Kidney glomerular epithelial cell (primary cell): ENCODE results near the gene ZNF423.

ENCODE experiments used
- DNase-seq: peaks from one replicate; lab custom pipeline; 2025; lab: John Stamatoyannopoulos, UW

Gene ZNF423

DNA sequence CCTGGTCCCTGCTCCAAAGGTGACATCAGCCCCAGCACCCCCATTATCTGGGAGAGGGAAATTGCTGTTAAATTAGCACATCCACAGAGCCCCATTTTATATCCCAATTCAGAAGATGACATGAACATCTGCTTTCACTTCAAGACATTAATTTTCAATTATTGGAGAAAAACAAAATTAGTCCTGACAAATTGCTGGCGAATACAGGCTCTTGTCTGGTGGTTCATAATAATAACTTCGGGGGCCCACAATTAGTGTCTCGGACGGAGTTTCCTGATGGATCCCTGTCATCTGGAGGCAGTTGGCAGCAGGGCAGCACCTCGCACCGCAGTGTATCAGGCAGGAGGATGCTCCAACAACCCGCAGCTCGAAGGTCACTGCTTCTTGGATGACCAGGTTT is 7.4 kb downstream of the ZNF423 start:
- DNase-seq: no peak

DNA sequence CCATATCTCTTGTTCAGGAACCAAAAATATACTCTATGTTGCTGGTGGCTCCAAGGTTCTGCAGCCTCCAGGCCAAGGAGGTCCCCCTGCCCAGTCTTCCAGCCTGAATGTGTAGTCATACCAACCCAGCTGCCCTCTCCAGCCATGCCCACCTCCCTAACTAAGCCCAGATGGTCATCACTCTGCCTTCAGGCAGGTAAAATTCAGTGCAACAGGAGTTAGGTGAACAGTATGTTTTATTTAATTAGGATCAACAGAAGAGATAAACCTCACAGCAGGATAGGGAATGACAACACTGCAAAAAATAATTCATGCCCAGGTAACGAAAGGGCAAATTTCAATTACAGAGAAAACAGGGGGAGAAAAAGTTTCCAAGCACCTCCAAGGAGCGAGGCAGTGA is 9.1 kb downstream of the ZNF423 start:
- DNase-seq: no peak

DNA sequence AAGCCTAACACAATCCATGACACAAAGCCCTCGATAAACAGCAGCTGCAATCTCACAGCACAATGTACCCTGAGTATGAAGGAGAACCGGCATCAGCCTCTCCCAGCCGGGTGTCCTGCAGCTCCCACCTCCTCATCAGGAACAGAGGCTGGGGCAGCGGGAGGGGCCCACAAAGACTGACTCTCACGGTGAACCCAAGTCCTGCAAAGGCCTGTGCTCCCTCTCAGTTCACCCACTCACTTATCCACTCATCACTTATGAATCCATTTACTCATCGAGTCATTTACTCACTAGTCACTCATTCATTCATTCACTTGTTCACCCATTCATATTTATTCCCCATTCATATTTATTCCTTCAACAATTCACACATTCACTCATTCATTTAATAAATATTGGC is 11.6 kb downstream of the ZNF423 start:
- DNase-seq: no peak

DNA sequence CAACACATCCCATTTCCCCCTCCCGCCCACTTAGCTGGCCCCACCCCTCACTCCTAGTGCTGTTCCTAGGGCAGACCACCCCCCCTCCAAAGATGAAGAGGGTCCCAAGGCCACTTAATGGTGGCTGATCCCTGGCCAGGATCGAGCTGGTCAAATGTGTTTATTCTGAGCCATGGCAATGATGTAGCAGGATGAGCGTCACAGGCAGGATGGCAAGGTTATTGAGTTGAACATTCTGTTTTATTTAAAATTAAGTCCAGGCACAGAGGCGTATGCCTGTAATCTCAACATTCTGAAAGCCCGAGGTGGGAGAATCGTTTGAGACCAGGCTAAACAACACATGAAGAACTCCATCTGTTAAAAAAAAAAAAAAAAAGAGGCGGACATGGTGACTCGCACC is 12.2 kb downstream of the ZNF423 start:
- no peak for DNase-seq

DNA sequence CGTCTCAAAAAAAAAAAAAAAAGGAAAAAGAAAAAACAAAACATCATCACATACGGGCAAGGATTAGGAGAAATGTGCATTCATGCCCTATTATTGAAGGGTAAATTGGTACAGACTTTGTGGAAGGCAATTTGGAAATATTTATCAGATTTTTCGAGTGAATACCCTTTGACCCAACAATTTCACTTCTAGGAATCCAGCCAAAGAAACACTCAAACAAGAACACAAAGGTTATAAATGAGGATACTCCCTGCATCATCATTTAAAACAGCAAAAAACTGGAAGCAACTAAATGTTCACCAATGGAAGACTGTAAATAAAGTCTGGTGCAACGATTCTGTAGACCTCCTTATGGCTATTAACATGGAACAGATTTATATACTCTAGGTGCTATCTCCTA is 12.9 kb downstream of the ZNF423 start:
- DNase-seq: no peak

DNA sequence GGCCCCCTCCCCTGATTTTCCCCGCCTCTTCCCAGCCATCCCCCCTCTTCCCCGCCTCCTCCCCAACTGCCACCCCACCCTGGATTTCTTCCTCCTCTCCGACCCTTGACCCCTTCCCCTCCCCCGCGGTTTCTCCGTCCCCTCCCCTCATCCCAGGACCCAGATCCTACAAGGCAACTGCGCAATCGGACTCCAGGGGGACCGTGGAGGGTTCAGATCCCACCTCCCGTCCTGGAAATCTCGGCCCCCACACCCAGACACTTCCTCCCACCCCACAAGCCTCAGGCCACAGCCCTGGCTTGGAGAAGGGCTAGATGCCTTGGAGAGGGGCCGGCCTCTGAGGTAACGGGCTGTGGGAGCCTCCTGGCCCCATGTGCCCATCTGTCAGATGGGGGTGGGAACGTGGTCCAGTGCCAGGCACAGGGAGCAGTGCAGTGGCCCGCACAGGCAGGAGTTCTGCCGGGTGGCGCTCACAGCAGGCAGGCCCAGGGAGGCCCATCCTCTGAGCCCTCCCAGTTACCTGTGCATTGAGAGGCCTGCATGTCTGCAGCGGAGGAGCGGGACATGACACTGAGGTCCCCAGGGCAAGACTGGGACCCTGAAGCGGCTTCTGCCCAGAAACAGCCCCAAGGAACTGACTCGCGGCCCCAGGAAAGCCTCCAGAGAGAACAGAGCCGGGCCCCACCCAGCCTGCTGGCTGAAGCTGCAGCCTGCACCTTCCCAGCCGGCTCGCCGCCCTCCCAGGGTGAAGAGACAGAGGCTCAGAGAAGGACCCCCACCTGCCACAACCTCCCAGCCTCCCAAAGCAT is 16.7 kb downstream of the ZNF423 start:
- DNase-seq: no peak

DNA sequence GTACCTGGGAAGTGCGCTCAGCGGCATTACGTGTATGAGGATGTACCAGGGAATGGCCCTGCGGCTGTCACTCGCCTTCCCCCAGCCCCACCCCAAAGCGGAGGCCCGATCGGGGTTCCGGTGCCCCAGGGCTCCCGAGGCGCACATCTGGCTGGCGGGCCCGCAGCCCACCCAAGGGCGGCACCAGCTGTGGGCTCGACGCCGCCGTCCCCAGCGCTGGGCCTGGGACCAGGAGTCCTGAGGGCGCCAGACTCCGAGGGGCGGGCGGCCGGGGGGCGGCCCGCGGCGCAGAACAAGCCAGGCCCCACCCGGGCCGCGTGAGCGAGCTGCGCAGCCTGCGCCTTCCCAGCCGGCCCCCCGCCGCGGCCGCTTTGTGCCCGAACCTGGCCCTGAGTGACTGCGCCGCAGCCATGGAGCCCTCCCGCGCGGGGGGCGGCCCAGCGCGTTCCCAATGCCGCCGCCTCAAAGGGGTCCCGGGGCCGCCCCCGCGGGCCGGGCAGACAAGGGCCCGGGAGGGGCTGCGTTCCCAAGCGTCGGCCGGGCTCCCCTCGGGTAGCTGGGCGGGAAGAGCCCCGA is 17.4 kb downstream of the ZNF423 start:
- no peak for DNase-seq

DNA sequence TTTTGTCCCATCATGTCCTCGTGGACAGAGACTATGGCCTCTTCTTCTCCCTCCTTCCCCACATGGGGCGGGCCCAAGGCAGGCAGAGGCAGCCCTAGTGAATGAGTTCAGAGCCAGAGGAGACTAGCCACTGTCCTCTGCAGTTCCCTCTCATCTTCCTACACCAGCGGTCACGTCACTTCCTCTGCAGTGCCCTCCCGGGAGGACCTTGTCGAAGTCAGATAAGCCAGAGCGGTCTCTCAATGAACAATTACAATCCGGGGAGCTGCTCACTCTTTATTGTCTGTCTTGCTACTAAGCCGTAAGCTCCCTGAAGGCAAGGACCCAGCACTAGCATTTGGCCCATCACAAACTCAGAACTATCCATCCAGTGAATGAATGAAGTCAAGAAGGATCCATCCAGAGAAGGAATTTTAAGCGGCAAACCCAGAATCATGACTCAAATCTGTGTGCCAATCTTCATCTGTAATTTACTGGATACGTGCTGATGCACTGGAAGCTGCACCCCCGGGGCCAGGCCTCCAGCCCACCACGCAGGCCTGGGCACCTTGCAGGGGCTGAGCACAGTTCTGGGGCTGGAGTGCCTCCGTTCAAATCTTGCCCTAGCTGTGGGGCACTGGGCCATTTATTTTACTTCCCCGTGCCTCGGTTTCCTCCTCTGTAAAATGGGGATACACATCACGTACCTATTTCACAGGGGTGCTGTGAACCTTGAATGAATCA is 18.1 kb downstream of the ZNF423 start:
- DNase-seq: no peak

DNA sequence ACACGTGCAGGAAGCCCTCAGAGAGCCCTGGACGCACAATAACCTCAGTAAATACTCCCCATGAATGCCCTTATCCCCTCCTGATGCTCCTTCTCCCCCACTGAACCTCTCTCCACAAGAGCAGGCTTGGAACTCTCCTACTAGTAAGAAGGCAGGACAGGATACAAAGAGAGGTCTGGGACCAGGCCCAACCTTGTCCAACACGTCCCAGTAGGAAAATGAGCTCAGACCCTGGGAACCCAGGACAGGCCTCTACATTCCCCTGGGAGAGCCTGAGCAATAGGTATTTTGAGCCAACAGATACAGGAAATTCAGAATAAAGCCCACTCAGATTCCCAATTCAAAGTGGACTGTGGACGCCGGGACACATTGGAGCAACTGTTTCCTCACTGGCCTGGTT is 19.2 kb downstream of the ZNF423 start:
- DNase-seq: no peak

DNA sequence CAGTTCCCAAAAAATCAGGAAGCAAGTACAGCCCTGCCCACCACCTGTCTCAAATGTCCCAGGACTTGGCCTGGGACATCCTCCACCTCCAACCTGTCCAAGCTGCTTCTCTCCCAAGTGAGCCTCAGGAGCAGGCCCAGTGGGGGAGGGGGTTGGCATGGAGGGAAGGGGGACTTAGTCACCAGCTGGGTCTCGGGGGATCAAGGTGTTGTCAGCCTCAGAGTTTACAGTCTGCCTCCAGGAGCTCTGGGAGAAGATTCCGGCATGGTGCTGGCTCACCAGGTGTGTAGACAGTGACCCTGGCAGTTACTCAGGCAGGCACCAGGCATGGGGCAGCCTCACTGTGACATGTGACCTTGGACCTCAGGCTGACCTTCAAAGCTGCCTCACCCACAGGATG is 19.7 kb downstream of the ZNF423 start:
- no peak for DNase-seq

DNA sequence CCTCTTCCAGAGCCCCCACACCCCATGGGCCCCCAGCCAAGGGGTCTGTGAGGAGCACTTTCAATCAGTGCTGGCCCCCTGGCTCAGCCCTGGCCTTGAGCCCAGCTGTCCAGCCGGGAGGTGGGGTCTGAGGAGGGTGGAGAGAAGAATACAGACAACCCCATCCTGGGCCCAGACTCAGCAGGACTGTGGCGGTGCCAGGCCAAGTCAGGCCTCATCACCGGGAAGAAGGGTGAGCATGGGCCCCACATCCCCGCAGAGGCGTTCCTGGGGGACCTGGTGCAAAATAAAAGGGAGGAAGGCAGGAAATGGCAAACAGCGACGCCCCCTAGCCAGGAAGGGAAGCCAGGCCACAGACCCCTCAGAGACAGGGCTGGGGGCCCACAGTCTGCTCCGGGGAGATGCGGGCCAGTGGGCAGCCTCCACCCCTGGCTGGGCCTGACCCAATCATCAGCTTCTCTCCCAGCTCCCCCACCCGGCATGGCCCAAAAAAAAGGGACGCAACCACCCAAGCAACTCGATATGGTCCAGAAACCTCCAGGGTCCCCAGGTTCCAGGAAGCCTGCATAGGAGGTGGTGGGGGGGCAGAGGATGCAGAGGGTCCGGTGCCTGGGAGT is 20.6 kb downstream of the ZNF423 start:
- no peak for DNase-seq

DNA sequence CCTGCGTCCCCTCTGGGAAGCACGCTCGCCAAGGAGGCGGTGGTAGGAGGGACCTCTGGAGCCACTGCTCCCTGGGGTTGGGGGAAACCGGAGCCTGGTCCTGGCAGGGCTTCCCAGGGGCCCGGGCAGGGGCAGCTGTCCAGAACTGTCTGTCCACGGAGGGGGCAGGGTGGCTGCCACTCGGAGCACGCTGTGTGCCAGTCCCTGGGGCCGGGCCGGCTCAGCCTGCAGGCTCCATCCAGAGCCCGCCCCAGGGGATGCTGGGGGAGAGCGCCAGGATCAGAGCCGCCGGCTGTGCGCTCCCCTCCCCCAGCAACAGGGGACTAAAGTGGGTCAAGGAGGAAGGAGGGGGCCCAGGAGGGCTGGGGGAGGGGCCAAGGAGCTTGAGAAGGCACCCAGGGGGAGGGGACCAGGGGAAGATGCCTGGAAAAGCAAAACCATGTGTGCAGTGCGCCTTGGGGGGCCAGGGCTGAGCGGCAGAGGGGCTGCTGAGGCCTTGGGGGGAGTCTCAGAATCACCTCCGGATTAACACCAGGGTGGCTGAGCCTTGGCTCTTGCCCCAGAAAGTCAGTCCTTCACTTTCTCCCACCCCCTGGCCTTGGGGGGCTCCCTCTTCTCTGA is 21.3 kb downstream of the ZNF423 start:
- no peak for DNase-seq

DNA sequence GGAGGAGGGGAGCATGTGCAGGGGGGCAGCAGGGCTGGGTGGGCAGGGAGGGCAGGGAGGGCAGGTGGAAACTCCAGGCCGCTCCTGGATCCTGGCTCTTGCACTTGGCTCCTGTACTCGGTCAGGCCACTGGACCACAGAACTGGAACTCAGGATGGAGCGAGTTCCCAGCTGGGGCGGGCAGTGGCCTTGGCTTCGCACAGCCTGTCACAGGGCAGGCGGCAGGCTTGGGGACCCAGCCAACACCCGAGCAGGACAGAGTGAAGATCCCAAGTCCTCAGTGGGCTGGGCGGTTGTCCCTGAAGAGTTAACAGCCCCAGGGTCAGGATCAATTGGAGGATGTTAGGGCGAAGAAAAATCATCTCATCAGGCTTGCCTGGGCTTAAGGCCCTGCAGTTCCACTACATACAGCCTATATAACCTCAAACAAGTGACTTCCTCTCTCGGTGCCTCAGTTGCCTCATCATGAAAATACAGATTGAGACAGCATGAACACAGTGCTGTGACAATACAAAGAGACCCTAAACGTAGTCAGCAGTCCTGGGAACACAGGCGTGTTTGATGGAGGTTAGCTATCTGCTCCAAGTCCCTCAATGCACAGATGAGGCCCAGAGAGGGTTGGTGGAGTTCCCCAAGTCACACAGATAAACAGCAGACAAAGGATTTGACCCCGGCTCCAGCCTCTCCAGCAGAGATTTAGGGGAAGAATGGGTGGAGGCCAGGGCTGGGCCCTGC is 21.9 kb downstream of the ZNF423 start:
- DNase-seq: no peak

DNA sequence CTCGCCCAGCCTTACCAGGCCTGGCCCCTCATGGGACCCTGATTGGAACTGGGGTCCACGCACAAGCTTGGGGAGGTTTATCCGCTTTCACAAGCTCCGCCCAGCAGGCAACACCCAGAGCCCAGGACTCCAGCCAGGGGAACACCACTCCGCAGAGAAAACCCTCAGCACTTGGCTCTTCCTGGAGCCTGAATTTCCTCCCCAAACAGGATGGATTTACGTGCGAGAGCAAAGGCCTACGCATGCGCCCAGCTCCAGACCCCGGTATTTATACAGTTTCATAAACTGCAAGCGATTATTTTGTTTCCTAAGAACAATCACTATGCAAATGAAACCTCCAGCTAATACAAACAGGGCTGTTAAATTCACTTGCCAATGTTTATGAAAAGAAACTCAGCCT is 22.8 kb downstream of the ZNF423 start:
- no peak for DNase-seq

DNA sequence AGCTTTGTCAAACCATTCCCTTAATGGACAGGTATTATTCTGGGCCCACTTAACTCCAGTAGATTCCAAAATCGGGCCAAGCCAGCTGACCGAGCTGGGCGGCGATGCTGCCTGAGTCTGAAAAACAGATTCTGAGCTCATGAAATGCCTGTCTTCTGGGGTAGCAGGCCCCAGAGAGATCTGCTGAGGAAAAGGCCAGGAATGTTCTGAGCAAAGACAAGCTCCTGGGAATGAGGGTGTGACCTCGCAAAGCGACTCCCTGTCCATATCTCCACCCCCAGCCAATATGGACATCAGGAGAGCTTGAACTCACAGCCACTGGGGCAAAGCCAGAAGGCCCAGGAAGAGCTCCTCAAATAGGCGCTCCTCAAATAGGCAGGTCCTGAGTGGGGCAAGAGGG is 23.7 kb downstream of the ZNF423 start:
- DNase-seq: no peak

DNA sequence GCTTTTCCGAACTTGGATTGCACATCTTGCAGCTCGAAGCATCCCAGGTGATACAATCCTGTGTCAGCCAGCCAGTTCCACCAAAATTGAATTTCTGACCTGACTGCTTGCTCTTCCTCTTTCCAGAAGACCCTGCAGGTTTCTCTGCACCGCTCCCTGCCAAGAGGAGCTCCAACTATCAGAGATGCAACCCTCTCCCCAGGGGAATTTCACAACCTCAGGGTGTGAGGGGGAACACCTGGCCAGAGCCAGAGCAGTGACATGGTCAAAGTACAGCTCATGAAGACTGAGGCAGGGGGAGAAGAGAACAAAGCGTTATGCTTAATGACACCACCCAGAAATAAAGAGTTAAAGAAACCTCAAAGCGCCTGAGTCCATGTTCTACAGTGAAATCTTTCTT is 25.0 kb downstream of the ZNF423 start:
- no peak for DNase-seq

DNA sequence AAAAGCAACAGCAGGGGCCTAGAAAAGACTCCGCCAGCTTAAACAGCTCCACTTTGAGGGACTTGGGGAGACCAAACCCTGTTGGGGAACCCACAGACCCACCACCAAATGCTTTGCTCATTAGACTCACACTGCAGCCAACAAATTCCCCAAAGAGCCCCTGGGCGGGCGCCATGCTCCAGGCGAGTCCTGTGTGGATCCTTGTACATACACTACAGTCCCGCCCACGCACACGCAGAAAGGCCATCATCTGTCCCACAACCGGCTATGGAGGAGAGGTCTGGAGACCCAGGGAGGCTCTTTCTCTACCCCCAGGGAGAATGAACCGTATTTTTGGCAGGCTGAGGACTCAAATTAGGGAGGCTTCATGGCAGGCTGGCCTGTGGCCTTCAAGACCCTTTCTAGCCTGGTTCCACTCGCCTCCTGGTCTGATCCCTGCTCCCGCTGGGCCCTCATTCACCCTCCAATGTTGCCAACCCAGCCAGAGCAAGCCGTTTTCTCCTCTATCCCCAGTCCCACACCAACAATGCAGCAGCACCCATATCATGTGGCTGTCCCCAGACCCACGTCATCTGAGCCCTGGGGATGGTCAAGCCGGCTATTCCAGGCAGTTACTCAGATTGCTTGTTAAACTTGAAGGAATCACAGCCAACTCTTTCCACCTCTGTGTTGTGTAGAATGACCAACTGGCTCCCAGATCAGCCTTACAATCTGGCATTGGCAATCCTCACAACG is 27.2 kb downstream of the ZNF423 start:
- DNase-seq: no peak

DNA sequence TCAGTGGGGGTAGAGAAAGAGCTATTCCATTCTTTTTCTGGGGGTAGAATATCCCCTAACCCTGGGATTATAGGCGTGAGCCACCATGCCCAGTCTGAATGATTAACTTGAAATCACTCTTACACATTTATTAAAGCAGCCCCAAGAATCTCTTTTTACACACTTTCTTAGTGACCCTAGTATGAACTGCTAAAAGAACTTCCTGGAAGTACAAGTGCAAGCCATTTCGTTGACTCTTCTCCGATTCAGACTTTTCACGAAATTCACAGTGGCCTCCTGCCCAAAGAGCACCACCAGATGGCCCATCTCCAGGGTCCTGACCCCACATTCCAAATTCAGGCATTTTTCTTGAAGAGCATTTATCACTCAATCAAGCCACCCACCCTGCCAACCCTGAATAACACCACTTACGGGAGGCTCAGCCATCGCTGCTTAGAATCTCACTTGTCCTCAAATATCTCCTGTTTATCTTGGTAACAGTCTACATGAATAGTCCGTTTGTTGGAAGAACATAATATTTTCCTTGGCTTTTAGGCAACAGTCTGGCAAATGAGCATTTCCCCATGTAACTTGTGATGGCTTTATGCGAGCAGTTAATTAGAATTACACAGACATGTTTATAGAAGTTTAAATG is 28.0 kb downstream of the ZNF423 start:
- no peak for DNase-seq

DNA sequence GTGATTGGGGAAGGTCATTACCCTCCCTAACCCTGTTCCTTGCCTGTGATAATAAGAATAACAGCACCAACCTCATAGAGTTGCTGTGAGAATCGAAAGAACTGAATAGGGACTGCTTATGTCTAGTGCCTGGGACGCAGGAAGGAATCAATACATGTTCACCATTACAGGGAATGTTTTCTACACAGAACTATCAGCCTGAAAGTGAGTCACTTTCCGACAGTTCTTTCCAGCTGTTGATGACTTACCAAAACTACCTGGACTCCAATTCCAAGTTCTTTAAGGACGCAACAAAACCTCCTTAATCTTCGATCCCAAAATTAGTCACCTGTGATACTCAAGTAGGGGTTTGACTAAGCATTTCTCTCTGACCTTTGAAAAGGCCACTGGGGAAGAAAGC is 29.4 kb downstream of the ZNF423 start:
- no peak for DNase-seq

DNA sequence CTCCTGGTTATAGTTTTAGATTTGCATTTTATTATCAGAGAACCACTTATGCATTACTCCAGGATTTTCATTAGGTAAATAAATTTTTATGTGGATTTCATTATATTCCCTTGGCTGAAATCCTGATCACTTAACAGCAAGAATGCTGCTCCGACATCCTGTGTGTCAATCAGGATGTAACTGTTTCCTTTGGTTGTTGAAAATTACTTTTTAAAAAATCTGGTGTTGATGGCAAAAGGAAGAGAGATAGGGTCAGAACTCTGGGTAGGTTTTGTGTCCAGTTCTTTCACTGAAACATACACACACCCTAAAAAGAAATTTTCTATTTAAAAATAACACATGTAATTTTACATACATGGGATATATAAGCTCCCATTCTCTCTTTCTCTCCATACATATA is 30.9 kb downstream of the ZNF423 start:
- no peak for DNase-seq

DNA sequence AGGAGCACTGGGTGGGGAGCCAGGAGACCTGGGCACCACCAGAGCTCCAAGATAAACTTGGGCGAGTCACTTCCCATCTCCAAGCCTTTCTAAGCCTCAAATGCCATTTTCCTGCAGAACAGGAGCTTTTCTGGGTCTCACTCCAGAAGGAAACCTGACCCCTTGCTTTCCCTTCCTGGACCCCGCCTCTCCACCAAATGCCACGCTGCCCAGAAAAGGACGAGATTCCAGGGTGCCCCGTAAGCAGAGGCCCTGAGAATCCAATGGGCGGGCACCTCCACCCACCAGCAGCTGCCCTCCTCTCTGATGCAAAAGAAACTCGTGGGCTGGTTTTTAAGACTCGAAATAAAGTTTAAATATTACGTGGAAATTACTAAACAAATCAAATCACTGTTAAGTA is 31.3 kb downstream of the ZNF423 start:
- DNase-seq: no peak
